GM21381 (cell line): ENCODE results near the gene TMPRSS6.
A peak's percentile ranks its signal among the peaks of the same experiment; 100 is the strongest.

Experiments
- ATAC-seq: cut with Tn5 transposase; IDR thresholded peaks from one replicate; pipeline ENCODE4 v1.9.1; 2021; ENCODE audit warnings: mild to moderate bottlenecking, moderate library complexity; ENCODE audit not compliant: unreplicated experiment

Gene TMPRSS6

GRCh38 chr22:37141476-37141875 lies 32.0 kb upstream of the TMPRSS6 start:
- no peak for ATAC-seq

GRCh38 chr22:37140686-37141323 lies 31.3 kb upstream of the TMPRSS6 start:
- no peak for ATAC-seq

- ATAC-seq = no peak
Observed at GRCh38 chr22:37139762-37140161, 30.2 kb upstream of the TMPRSS6 start.

- ATAC-seq = no peak
Observed at GRCh38 chr22:37138849-37139561, 29.5 kb upstream of the TMPRSS6 start.

- ATAC-seq = no peak
Observed at GRCh38 chr22:37137903-37138665, 28.6 kb upstream of the TMPRSS6 start.

GRCh38 chr22:37137131-37137530 lies 27.6 kb upstream of the TMPRSS6 start:
- ATAC-seq = no peak

- ATAC-seq = no peak
Observed at GRCh38 chr22:37135023-37135422, 25.5 kb upstream of the TMPRSS6 start.

GRCh38 chr22:37133304-37134018 lies 23.9 kb upstream of the TMPRSS6 start:
- ATAC-seq = no peak

GRCh38 chr22:37132773-37133172 lies 23.3 kb upstream of the TMPRSS6 start:
- ATAC-seq = no peak

- no peak for ATAC-seq
Observed at GRCh38 chr22:37129866-37130441, 20.4 kb upstream of the TMPRSS6 start.

- ATAC-seq = no peak
Observed at GRCh38 chr22:37128555-37129281, 19.2 kb upstream of the TMPRSS6 start.

GRCh38 chr22:37127350-37127878 lies 17.9 kb upstream of the TMPRSS6 start:
- no peak for ATAC-seq

GRCh38 chr22:37126882-37127281 lies 17.4 kb upstream of the TMPRSS6 start:
- ATAC-seq = no peak

GRCh38 chr22:37126383-37126782 lies 16.9 kb upstream of the TMPRSS6 start:
- ATAC-seq = no peak

- ATAC-seq = no peak
Observed at GRCh38 chr22:37123649-37124048, 14.1 kb upstream of the TMPRSS6 start.

- no peak for ATAC-seq
Observed at GRCh38 chr22:37122598-37123180, 13.2 kb upstream of the TMPRSS6 start.

- peak; percentile 91 for ATAC-seq
Observed at GRCh38 chr22:37121887-37122591, 12.5 kb upstream of the TMPRSS6 start.

- no peak for ATAC-seq
Observed at GRCh38 chr22:37120569-37121340, 11.2 kb upstream of the TMPRSS6 start.
